ENCODE data around the gene MAL. TPM values are rescaled to one million over a fixed set of nuclear protein-coding genes. Genes with fewer than 3 reads are reported as not detected.
A peak's percentile ranks its signal among the peaks of the same experiment; 100 is the strongest.

Gene MAL
- total RNA-seq, 6 donors from 2014 or later, result 3.7 to 13.0 (median 5.0) TPM; not detected in 1

- DNase-seq (no peak), ATAC-seq (ENCODE audit: low FRiP score in 2 of 2) (peak in 1 of 2 donors; percentile 22)
- no peak overlapping the region for H3K4me3 ChIP-seq
- 81 to 91% methylated on average over 11 to 16 of the region's 16 CpGs for WGBS, 2 donors
- no peaks in the 10 kb centered on the region for H3K36me3 ChIP-seq
- H3K9me3 ChIP-seq, result no peaks in the 10 kb centered on the region
- no peaks in the 10 kb centered on the region for H3K27me3 ChIP-seq
- H3K27ac ChIP-seq, result no peak overlapping the region
- peaks cover 0 to 10% (median 0%) of the 10 kb centered on the region in 4 donors for H3K4me1 ChIP-seq
- TF ChIP-seq EP300 (IDR thresholded peaks at IDR 0.05), result no peak
- no peak for TF ChIP-seq POLR2A (IDR thresholded peaks at IDR 0.05)
- no peak for TF ChIP-seq CTCF (IDR thresholded peaks at IDR 0.05)
- TF ChIP-seq POLR2AphosphoS5 (IDR thresholded peaks at IDR 0.05), result no peak
These were observed 31.2 kb upstream of the MAL start for GRCh38 chr2:94994063-94994913.

GRCh38 chr2:94994914-94995552, 30.5 kb upstream of the MAL start:
- DNase-seq (no peak), ATAC-seq (ENCODE audit: low FRiP score in 2 of 2) (no peak)
- 91 to 100% methylated on average over 2 to 3 of the region's 3 CpGs for WGBS, 2 donors
- no peak overlapping the region for H3K4me3 ChIP-seq
- H3K4me1 ChIP-seq, result peaks cover 0 to 10% (median 0%) of the 10 kb centered on the region in 4 donors
- H3K27me3 ChIP-seq, result no peaks in the 10 kb centered on the region
- no peak for TF ChIP-seq POLR2A (IDR thresholded peaks at IDR 0.05)
- no peak for TF ChIP-seq EP300 (IDR thresholded peaks at IDR 0.05)
- no peak for TF ChIP-seq POLR2AphosphoS5 (IDR thresholded peaks at IDR 0.05)
- TF ChIP-seq CTCF (IDR thresholded peaks at IDR 0.05), result no peak
- no peaks in the 10 kb centered on the region for H3K36me3 ChIP-seq
- no peak overlapping the region for H3K27ac ChIP-seq
- H3K9me3 ChIP-seq, result no peaks in the 10 kb centered on the region

DNA sequence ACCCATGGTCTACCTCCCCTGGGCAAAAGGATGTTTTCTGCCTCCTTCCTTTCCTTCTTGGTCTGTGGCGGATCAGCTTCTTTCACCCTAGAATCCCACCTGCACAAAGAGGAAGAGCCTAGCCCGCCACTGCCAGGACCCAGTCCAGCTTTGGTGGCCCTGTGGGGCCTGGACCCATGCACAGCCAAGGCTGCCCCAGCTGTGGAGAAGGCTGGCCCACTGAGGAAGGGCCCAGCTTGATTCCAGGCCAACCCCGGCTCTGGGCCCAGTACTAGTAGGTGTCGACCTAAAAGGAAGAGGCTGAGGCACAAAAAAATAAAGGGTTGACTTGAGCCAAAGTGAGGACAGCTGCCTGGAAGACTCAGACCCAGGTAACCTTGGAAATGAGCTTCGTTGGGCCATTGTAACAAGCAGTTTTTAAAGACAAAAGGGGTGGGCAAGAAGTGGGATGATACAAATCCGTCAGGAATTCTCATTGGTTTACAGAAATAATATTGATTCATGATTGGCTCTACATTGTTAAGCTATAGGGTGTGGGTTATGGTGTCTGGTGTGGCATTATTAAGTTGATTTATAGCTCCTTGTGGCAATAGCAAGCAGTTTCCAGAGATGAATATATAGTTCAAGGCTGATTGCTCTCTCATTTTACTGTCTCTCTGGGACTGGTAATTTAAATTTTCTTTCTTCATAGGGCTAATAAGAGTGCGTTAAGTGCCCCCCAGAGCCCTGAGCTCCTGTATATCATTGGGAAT, 29.8 kb upstream of the MAL start:
- H3K27me3 ChIP-seq, result no peaks in the 10 kb centered on the region
- DNase-seq, result no peak
- H3K4me1 ChIP-seq, result peaks cover 0 to 10% (median 0%) of the 10 kb centered on the region in 4 donors
- no peaks in the 10 kb centered on the region for H3K9me3 ChIP-seq
- H3K27ac ChIP-seq, result no peak overlapping the region
- H3K36me3 ChIP-seq, result no peaks in the 10 kb centered on the region
- no peak overlapping the region for H3K4me3 ChIP-seq
- TF ChIP-seq EP300 (IDR thresholded peaks at IDR 0.05) (no peak), POLR2AphosphoS5 (IDR thresholded peaks at IDR 0.05) (no peak), POLR2A (IDR thresholded peaks at IDR 0.05) (no peak), CTCF (IDR thresholded peaks at IDR 0.05) (no peak)
- ATAC-seq (ENCODE audit: low FRiP score in 2 of 2), result no peak
- 63 to 84% methylated on average over 7 of the region's 7 CpGs for WGBS, 2 donors

GRCh38 chr2:94996305-94997100, 29.0 kb upstream of the MAL start:
- DNase-seq (no peak), ATAC-seq (ENCODE audit: low FRiP score in 2 of 2) (no peak)
- WGBS, 2 donors, result 77 to 87% methylated on average over 23 of the region's 23 CpGs
- H3K27me3 ChIP-seq, result no peaks in the 10 kb centered on the region
- H3K36me3 ChIP-seq, result no peaks in the 10 kb centered on the region
- no peaks in the 10 kb centered on the region for H3K9me3 ChIP-seq
- no peak for TF ChIP-seq POLR2AphosphoS5 (IDR thresholded peaks at IDR 0.05)
- TF ChIP-seq POLR2A (IDR thresholded peaks at IDR 0.05), result no peak
- no peak for TF ChIP-seq EP300 (IDR thresholded peaks at IDR 0.05)
- no peak for TF ChIP-seq CTCF (IDR thresholded peaks at IDR 0.05)
- H3K27ac ChIP-seq, result no peak overlapping the region
- H3K4me1 ChIP-seq, result peaks cover 0 to 10% (median 0%) of the 10 kb centered on the region in 4 donors
- no peak overlapping the region for H3K4me3 ChIP-seq

Measured in upper lobe of left lung (tissue), 6 donors.